Inflammatory macrophage treated with lipopolysaccharide for 1 hour (primary cell): ENCODE results near the gene WDR1.
A peak's percentile ranks its signal among the peaks of the same experiment; 100 is the strongest.

Source experiments
- DNase-seq, 2 donors: peaks; one replicate each; pipeline ENCODE4 v3.0.0-alpha.2; 2020 to 2022

The WDR1 gene

GRCh38 chr4:10113362-10114047 lies 3.1 kb downstream of the WDR1 start:
- DNase-seq: no peak

GRCh38 chr4:10112658-10113284 lies 3.8 kb downstream of the WDR1 start:
- no peak for DNase-seq

GRCh38 chr4:10111067-10111801 lies 5.4 kb downstream of the WDR1 start:
- DNase-seq: no peak

- DNase-seq: no peak
Measured at GRCh38 chr4:10109995-10110670, 6.5 kb downstream of the WDR1 start.

- no peak for DNase-seq
Measured at GRCh38 chr4:10108818-10109783, 7.5 kb downstream of the WDR1 start.

- DNase-seq: no peak
Measured at GRCh38 chr4:10108391-10108790, 8.2 kb downstream of the WDR1 start.

- no peak for DNase-seq
Measured at GRCh38 chr4:10107111-10108091, 9.2 kb downstream of the WDR1 start.

- peak; percentile 90 to 94 for DNase-seq
Measured at GRCh38 chr4:10106421-10107039, 10.1 kb downstream of the WDR1 start.

- DNase-seq: no peak
Measured at GRCh38 chr4:10105920-10106319, 10.7 kb downstream of the WDR1 start.

- no peak for DNase-seq
Measured at GRCh38 chr4:10105421-10105820, 11.2 kb downstream of the WDR1 start.

- no peak for DNase-seq
Measured at GRCh38 chr4:10104991-10105276, 11.7 kb downstream of the WDR1 start.

- DNase-seq: no peak
Measured at GRCh38 chr4:10104211-10104990, 12.2 kb downstream of the WDR1 start.

- DNase-seq: no peak
Measured at GRCh38 chr4:10102474-10103332, 13.9 kb downstream of the WDR1 start.

- no peak for DNase-seq
Measured at GRCh38 chr4:10101671-10102473, 14.7 kb downstream of the WDR1 start.

GRCh38 chr4:10100734-10101216 lies 15.8 kb downstream of the WDR1 start:
- peak; percentile 58 to 59 for DNase-seq

- no peak for DNase-seq
Measured at GRCh38 chr4:10099499-10100325, 16.9 kb downstream of the WDR1 start.

GRCh38 chr4:10098780-10099160 lies 17.8 kb downstream of the WDR1 start:
- no peak for DNase-seq
